ENCODE data around the gene KCNE5. TPM values are rescaled to one million over a fixed set of nuclear protein-coding genes. Genes with fewer than 3 reads are reported as not detected.
"Not testable (repeated sequence)": the region's sequence is repeated elsewhere in the genome, so short reads cannot be mapped to it uniquely, and the experiment has no call there.

Gene KCNE5
- total RNA-seq, 3 donors from 2014 or later, result 0.44 to 1.4 (median 0.66) TPM

GRCh38 chrX:109585488-109585887 is 39.5 kb downstream of the KCNE5 start:
- intact Hi-C loops (cut with DNase I; ENCODE audit: low total_unique reads), result no loop called here
- Histone ChIP-seq H3K9me3 (no peaks in the 10 kb centered on the region), H3K4me3 (no peak overlapping the region), H3K27ac (no peak overlapping the region), H3K27me3 (peaks cover 0 to 62% of the 10 kb centered on the region in 2 donors), H3K4me1 (no peaks in the 10 kb centered on the region), H3K36me3 (no peaks in the 10 kb centered on the region)
- no peak for TF ChIP-seq POLR2A (IDR thresholded peaks at IDR 0.05)
- TF ChIP-seq CTCF (IDR thresholded peaks at IDR 0.05), result no peak
- TF ChIP-seq POLR2AphosphoS5 (IDR thresholded peaks at IDR 0.05), result no peak
- no peak for DNase-seq (ENCODE audit: low spot score in 2 of 2)

- peaks cover 0 to 48% of the 10 kb centered on the region in 2 donors for H3K27me3 ChIP-seq
- DNase-seq (ENCODE audit: low spot score in 2 of 2), result no peak
- H3K4me3 ChIP-seq, result no peak overlapping the region
- no peak overlapping the region for H3K27ac ChIP-seq
- no peaks in the 10 kb centered on the region for H3K36me3 ChIP-seq
- no peaks in the 10 kb centered on the region for H3K9me3 ChIP-seq
- TF ChIP-seq CTCF (IDR thresholded peaks at IDR 0.05) (no peak), POLR2A (IDR thresholded peaks at IDR 0.05) (no peak), POLR2AphosphoS5 (IDR thresholded peaks at IDR 0.05) (no peak)
- intact Hi-C loops (cut with DNase I; ENCODE audit: low total_unique reads), result no loop called here
- no peaks in the 10 kb centered on the region for H3K4me1 ChIP-seq
These were observed 46.1 kb downstream of the KCNE5 start for GRCh38 chrX:109578916-109579315.

GRCh38 chrX:109577055-109577454 is 47.9 kb downstream of the KCNE5 start:
- intact Hi-C loops (cut with DNase I; ENCODE audit: low total_unique reads), result no loop called here
- Histone ChIP-seq H3K4me1 (no peaks in the 10 kb centered on the region), H3K9me3 (no peaks in the 10 kb centered on the region), H3K4me3 (no peak overlapping the region), H3K36me3 (no peaks in the 10 kb centered on the region), H3K27ac (no peak overlapping the region), H3K27me3 (peaks cover 0 to 50% of the 10 kb centered on the region in 2 donors)
- no peak for TF ChIP-seq CTCF (IDR thresholded peaks at IDR 0.05)
- TF ChIP-seq POLR2AphosphoS5 (IDR thresholded peaks at IDR 0.05), result no peak
- no peak for TF ChIP-seq POLR2A (IDR thresholded peaks at IDR 0.05)
- DNase-seq (ENCODE audit: low spot score in 2 of 2), result no peak

- H3K36me3 ChIP-seq; H3K4me1 ChIP-seq; intact Hi-C loops (cut with DNase I; ENCODE audit: low total_unique reads); H3K27ac ChIP-seq; H3K9me3 ChIP-seq; H3K4me3 ChIP-seq; DNase-seq (ENCODE audit: low spot score in 2 of 2): not testable (repeated sequence)
- H3K27me3 ChIP-seq, result peaks cover 0 to 42% of the 10 kb centered on the region in 2 donors
These were observed 48.9 kb downstream of the KCNE5 start for GRCh38 chrX:109576083-109576482.

Other genes starting within 250 kb of the KCNE5 start
- gene GUCY2F, start 143.1 kb downstream of the KCNE5 start, total RNA-seq, result not detected
- 10 to 100 TPM in 2 of 3 donors, 1 to 10 TPM in 1; 9.5 to 17.9 (median 12.3) TPM for gene NXT2, start 88.3 kb downstream of the KCNE5 start, total RNA-seq
- gene ACSL4, start 108.1 kb upstream of the KCNE5 start, total RNA-seq, result 100 to 1,000 TPM in 1 of 3 donors, 10 to 100 TPM in 2; 77.3 to 101 (median 78.9) TPM